Measurements from ENCODE around the gene RHOBTB1.

RHOBTB1 gene

DNA sequence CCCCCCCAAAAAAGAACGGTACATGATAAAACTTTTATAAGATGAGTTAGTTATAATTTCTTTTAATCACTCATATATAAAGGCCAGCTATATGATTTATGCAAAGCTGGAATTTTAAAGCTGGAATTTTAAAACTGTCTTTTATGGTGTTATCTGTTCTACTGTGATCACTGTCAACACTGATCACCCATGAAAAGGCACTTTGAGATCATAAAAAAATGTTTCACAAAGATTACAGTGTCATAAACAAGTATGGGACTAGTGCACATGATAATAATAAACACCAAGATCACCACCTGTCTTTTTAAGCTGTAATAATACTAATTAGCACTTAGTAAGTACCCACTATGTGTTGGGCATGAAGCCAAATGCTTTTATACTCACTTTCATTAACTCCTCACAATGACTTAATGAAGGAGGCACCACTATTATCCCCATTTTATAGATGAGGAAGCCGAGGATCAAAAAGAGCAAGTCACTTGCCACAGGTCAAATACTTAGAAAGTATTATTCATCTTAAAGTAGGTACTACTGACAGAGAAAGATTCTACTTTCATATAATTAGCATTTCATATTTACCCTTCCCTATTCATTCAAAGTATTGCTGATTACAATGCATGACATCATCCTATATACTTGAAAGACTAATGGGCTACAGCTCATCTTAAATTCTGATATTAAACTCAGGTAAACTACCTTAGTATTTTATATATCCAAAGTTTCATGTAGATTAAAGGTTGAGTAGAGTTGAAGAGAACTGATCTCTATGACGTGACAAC, 8.3 kb upstream of the RHOBTB1 start:
- H3K4me3 ChIP-seq (ENCODE audit: severe bottlenecking): no peak overlapping the region

DNA sequence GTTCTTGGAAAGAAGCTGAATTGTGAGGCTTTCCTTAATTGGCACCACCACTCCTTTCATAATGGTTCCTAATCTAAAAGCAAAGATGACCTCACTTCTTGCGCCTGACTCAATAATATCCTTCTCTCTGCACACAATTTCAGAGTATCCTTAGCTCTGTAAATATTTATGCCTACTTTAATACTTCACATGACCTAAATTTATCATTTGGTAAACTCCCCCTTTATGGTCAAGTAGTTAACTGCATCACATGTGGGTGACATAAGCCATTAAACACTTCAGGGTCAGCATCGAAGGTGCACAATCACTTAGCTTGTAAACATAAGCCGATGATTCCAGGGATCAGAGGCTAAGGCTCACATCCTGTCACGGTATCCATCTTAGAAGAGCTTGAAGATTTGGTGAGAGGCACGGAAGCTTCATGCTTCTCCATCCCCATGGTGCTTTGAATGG, 7.3 kb upstream of the RHOBTB1 start:
- peaks cover 16% of the 10 kb centered on the region for H3K4me1 ChIP-seq (ENCODE audit: insufficient read depth, poor library complexity, severe bottlenecking)
- ATAC-seq (ENCODE audit: low read depth): no peak
- H3K27ac ChIP-seq (ENCODE audit: poor library complexity, severe bottlenecking): no peak overlapping the region
- H3K4me3 ChIP-seq (ENCODE audit: severe bottlenecking): no peak overlapping the region
- H3K27me3 ChIP-seq (ENCODE audit: insufficient read depth, poor library complexity, severe bottlenecking): no peaks in the 10 kb centered on the region
- H3K36me3 ChIP-seq (ENCODE audit: low read depth): no peaks in the 10 kb centered on the region
- H3K9me3 ChIP-seq (ENCODE audit: severe bottlenecking): no peaks in the 10 kb centered on the region
- TF ChIP-seq, protein P1, sequence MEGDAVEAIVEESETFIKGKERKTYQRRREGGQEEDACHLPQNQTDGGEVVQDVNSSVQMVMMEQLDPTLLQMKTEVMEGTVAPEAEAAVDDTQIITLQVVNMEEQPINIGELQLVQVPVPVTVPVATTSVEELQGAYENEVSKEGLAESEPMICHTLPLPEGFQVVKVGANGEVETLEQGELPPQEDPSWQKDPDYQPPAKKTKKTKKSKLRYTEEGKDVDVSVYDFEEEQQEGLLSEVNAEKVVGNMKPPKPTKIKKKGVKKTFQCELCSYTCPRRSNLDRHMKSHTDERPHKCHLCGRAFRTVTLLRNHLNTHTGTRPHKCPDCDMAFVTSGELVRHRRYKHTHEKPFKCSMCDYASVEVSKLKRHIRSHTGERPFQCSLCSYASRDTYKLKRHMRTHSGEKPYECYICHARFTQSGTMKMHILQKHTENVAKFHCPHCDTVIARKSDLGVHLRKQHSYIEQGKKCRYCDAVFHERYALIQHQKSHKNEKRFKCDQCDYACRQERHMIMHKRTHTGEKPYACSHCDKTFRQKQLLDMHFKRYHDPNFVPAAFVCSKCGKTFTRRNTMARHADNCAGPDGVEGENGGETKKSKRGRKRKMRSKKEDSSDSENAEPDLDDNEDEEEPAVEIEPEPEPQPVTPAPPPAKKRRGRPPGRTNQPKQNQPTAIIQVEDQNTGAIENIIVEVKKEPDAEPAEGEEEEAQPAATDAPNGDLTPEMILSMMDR (IDR thresholded peaks at IDR 0.05; ENCODE audit: poor library complexity, severe bottlenecking): no peak
- DNase-seq (ENCODE audit: low spot score): no peak

More for the DNA sequence above, 8.3 kb upstream of the RHOBTB1 start:
- Histone ChIP-seq H3K4me1 (ENCODE audit: insufficient read depth, poor library complexity, severe bottlenecking) (peaks cover 22% of the 10 kb centered on the region), H3K27ac (ENCODE audit: poor library complexity, severe bottlenecking) (no peak overlapping the region), H3K9me3 (ENCODE audit: severe bottlenecking) (no peaks in the 10 kb centered on the region), H3K27me3 (ENCODE audit: insufficient read depth, poor library complexity, severe bottlenecking) (no peaks in the 10 kb centered on the region), H3K36me3 (ENCODE audit: low read depth) (no peaks in the 10 kb centered on the region)
- ATAC-seq (ENCODE audit: low read depth) (no peak), DNase-seq (ENCODE audit: low spot score) (no peak)
- TF ChIP-seq, protein P1 (IDR thresholded peaks at IDR 0.05; ENCODE audit: poor library complexity, severe bottlenecking): no peak

DNA sequence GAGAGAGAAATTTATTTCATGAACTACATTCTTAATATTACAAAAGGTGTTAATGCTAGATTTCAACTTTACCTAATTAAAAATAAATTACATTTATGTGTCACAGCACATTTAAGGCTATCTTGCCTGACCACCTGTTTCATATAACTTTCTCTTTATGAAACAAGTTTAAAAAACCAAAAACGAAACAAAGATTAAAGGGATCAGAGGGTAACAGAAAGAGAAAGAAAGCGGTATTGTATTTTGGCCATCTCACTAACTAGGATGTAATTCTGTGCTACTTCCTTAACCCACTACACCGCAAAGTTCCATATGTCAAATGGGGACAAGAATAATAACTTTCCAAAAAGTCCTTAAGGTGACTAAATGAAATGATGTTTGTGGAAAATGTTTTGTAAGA, 6.3 kb upstream of the RHOBTB1 start:
- ATAC-seq (ENCODE audit: low read depth): no peak

DNA sequence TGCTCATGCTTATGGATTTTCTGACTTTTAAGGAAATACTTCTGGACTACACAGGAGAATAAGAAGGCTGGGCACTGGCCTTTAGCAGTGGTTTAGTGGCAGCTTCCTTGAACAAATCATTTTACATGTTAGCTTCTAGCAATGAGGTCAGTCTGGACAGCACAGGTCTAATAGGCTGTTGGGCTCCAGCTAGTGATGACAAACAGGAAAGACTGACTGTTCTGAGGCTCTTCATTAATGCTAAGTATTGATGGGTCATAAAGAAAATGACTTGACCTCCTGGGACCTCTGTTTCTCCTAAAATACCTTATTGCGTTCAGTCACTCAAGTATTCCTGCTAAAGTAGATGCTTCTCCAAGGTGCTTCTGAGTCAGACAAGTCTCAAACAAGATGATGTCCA, 4.9 kb upstream of the RHOBTB1 start:
- Histone ChIP-seq H3K27me3 (ENCODE audit: insufficient read depth, poor library complexity, severe bottlenecking) (no peaks in the 10 kb centered on the region), H3K9me3 (ENCODE audit: severe bottlenecking) (no peaks in the 10 kb centered on the region), H3K36me3 (ENCODE audit: low read depth) (no peaks in the 10 kb centered on the region), H3K27ac (ENCODE audit: poor library complexity, severe bottlenecking) (no peak overlapping the region), H3K4me1 (ENCODE audit: insufficient read depth, poor library complexity, severe bottlenecking) (peaks cover 2% of the 10 kb centered on the region), H3K4me3 (ENCODE audit: severe bottlenecking) (no peak overlapping the region)
- ATAC-seq (ENCODE audit: low read depth) (no peak), DNase-seq (ENCODE audit: low spot score) (no peak)
- TF ChIP-seq, protein P1 (IDR thresholded peaks at IDR 0.05; ENCODE audit: poor library complexity, severe bottlenecking): no peak

More for the DNA sequence above, 6.3 kb upstream of the RHOBTB1 start:
- no peaks in the 10 kb centered on the region for H3K9me3 ChIP-seq (ENCODE audit: severe bottlenecking)
- no peak for DNase-seq (ENCODE audit: low spot score)
- H3K4me3 ChIP-seq (ENCODE audit: severe bottlenecking): no peak overlapping the region
- peaks cover 6% of the 10 kb centered on the region for H3K4me1 ChIP-seq (ENCODE audit: insufficient read depth, poor library complexity, severe bottlenecking)
- TF ChIP-seq, protein P1 (IDR thresholded peaks at IDR 0.05; ENCODE audit: poor library complexity, severe bottlenecking): no peak
- H3K36me3 ChIP-seq (ENCODE audit: low read depth): no peaks in the 10 kb centered on the region
- no peaks in the 10 kb centered on the region for H3K27me3 ChIP-seq (ENCODE audit: insufficient read depth, poor library complexity, severe bottlenecking)
- no peak overlapping the region for H3K27ac ChIP-seq (ENCODE audit: poor library complexity, severe bottlenecking)

DNA sequence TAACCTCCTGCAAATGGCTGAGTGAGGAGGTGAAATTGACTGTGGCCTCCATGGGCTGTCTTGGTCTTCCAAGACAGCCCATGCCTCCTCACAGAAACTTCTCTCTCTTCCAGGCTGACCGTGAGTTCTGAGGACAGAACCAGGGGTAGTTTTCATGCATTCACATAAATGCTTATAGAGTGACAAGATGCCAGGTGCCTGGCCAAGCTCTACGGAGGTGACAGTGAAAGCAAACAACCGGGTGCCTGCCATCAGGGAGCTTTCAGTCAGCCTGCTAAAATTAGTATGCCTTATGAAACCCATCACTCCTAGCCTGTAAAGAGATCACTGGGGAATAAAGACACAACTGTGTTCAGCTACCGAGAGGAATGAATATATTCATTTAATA, 919 bp upstream of the RHOBTB1 start:
- DNase-seq (ENCODE audit: low spot score) (no peak), ATAC-seq (ENCODE audit: low read depth) (no peak)
- no peaks in the 10 kb centered on the region for H3K36me3 ChIP-seq (ENCODE audit: low read depth)
- H3K27ac ChIP-seq (ENCODE audit: poor library complexity, severe bottlenecking): peak overlapping the region; percentile 53
- H3K9me3 ChIP-seq (ENCODE audit: severe bottlenecking): no peaks in the 10 kb centered on the region
- H3K27me3 ChIP-seq (ENCODE audit: insufficient read depth, poor library complexity, severe bottlenecking): no peaks in the 10 kb centered on the region
- H3K4me3 ChIP-seq (ENCODE audit: severe bottlenecking): peak overlapping the region; percentile 55
- peaks cover 3% of the 10 kb centered on the region for H3K4me1 ChIP-seq (ENCODE audit: insufficient read depth, poor library complexity, severe bottlenecking)
- TF ChIP-seq, protein P1 (IDR thresholded peaks at IDR 0.05; ENCODE audit: poor library complexity, severe bottlenecking): no peak
